Measurements from ENCODE around the gene TEAD3. TPM values are rescaled to one million over a fixed set of nuclear protein-coding genes. Genes with fewer than 3 reads are reported as not detected.

The TEAD3 gene
- total RNA-seq, 1 experiment from 2014 or later, result 27.0 TPM

GRCh38 chr6:35522151-35522550, 25.3 kb upstream of the TEAD3 start:
- DNase-seq, result no peak
- no peak overlapping the region for H4K5ac ChIP-seq (ENCODE audit: insufficient read length, low read depth, low read length)
- no peak overlapping the region for H2BK15ac ChIP-seq (ENCODE audit: low read depth, low read length)
- H2BK5ac ChIP-seq (ENCODE audit: insufficient read length, low read length), result no peak overlapping the region
- no peak overlapping the region for H3K4me2 ChIP-seq (ENCODE audit: insufficient read depth, insufficient read length, low read length)
- no peaks in the 10 kb centered on the region for H3K79me1 ChIP-seq (ENCODE audit: insufficient read depth, low read depth, low read length, poor library complexity, severe bottlenecking)
- peaks cover 0 to 2% of the 10 kb centered on the region in 2 experiments; a peak in 2 of 5 replicates for H3K9me3 Mint-ChIP-seq
- no peaks in the 10 kb centered on the region for H3K79me2 ChIP-seq (ENCODE audit: insufficient read depth, low read length)
- TF ChIP-seq CTCF (conservative IDR thresholded peaks at IDR 0.05), result no peak
- no peak overlapping the region for H2AK5ac ChIP-seq (ENCODE audit: insufficient read length, low read length)
- H2BK20ac ChIP-seq (ENCODE audit: low read depth, low read length, poor library complexity, severe bottlenecking), result no peak overlapping the region
- H3K9me3 ChIP-seq (ENCODE audit: control insufficient read depth, low read depth, low read length), result no peaks in the 10 kb centered on the region
- no peaks in the 10 kb centered on the region for H3K23me2 ChIP-seq (ENCODE audit: insufficient read length, low read depth, low read length, poor library complexity, severe bottlenecking)
- no peak overlapping the region for H3K27ac ChIP-seq (ENCODE audit: insufficient read length, low read depth, low read length)
- H3K27me3 ChIP-seq (ENCODE audit: insufficient read depth, low read length), result no peaks in the 10 kb centered on the region
- no peak overlapping the region for H3K4ac ChIP-seq (ENCODE audit: low read depth, low read length)
- no peak overlapping the region for H3K56ac ChIP-seq (ENCODE audit: insufficient read length, low read depth, low read length)
- no peak overlapping the region for H4K91ac ChIP-seq (ENCODE audit: insufficient read length, low read depth, low read length)
- H3K27ac Mint-ChIP-seq, result no peak overlapping the region
- no peaks in the 10 kb centered on the region; a peak in 1 of 7 replicates for H3K36me3 Mint-ChIP-seq (ENCODE audit: insufficient read depth in 1 of 3, low read depth in 3 of 3)
- no peaks in the 10 kb centered on the region for H3K4me1 ChIP-seq (ENCODE audit: insufficient read depth, low read length)
- H3T11ph ChIP-seq (ENCODE audit: low read length), result no peak overlapping the region
- WGBS (ENCODE audit: extremely low coverage, insufficient read length, low lambda C conversion rate), result no CpG with 5 or more reads among the region's 12 CpGs
- H2BK12ac ChIP-seq (ENCODE audit: insufficient read length, low read depth, low read length), result no peak overlapping the region
- H3K18ac ChIP-seq (ENCODE audit: insufficient read length, low read depth, low read length), result no peak overlapping the region
- no peak overlapping the region for H4K8ac ChIP-seq (replicated peaks; ENCODE audit: insufficient read length, low read depth, low read length)
- H3K4me3 Mint-ChIP-seq, result no peak overlapping the region
- H2BK120ac ChIP-seq (ENCODE audit: low read depth, low read length, poor library complexity, severe bottlenecking), result no peak overlapping the region
- H3K9ac ChIP-seq (ENCODE audit: extremely low read depth, insufficient read length, low read length), result no peak overlapping the region
- peaks cover 15 to 17% of the 10 kb centered on the region in 2 experiments for H3K4me1 Mint-ChIP-seq
- no peak overlapping the region for H3K14ac ChIP-seq (ENCODE audit: insufficient read depth, low read length)
- no peak overlapping the region for H3K23ac ChIP-seq (ENCODE audit: insufficient read length, low read depth, low read length)
- peaks cover 6% of the 10 kb centered on the region for H3K27me3 Mint-ChIP-seq (ENCODE audit: low read depth)
- no peaks in the 10 kb centered on the region for H4K20me1 ChIP-seq (ENCODE audit: control insufficient read depth, insufficient read depth, insufficient read length)
- no peak overlapping the region for H2AFZ ChIP-seq (ENCODE audit: low read length)
